ENCODE data around the gene CCL1.
"Not testable (repeated sequence)": the region's sequence is repeated elsewhere in the genome, so short reads cannot be mapped to it uniquely, and the experiment has no call there.

The CCL1 gene

GRCh38 chr17:34357398-34357797, 5.6 kb downstream of the CCL1 start:
- no peak for DNase-seq

DNA sequence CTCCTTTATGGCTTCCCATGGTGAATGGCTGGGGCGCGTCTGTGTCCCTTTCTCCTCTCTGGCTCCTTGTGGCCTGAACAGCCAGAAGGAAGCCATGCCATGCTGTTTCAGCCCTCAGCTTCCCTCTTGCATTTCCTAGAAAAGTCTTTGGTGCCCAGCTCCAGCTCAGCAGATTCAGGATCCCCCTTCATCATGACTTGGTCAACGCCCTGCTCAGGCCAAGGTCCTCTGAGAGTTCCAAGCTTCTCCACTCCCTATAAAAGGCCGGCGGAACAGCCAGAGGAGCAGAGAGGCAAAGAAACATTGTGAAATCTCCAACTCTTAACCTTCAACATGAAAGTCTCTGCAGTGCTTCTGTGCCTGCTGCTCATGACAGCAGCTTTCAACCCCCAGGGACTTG, 6.8 kb downstream of the CCL1 start, which contains the start of gene CCL13:
TSS of gene CCL13 (plus strand) at position 287 of the 400 bp plus-strand sequence. CDS start at position 334, 47 bp downstream.
- DNase-seq: no peak

GRCh38 chr17:34354637-34355036, 8.4 kb downstream of the CCL1 start:
- no peak for DNase-seq

DNA sequence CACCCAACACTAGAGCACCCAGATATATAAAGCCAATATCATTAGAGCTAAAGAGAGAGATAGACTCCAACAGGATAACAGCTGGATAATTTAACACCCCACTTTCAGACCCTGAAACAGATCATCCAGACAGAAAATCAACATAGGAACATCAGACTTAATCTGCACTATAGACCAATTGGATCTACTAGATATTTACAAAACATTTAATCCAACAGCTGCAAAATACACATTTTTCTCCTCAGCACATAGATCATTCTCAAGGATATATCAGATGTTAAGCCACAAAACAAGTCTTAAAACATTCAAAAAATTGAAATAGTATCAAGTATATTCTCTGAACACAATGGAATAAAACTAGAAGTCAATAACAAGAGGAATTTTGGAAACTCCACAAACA, 10.8 kb downstream of the CCL1 start:
- DNase-seq: no peak

- no peak for DNase-seq
Observed at GRCh38 chr17:34351096-34351495, 11.9 kb downstream of the CCL1 start.

DNA sequence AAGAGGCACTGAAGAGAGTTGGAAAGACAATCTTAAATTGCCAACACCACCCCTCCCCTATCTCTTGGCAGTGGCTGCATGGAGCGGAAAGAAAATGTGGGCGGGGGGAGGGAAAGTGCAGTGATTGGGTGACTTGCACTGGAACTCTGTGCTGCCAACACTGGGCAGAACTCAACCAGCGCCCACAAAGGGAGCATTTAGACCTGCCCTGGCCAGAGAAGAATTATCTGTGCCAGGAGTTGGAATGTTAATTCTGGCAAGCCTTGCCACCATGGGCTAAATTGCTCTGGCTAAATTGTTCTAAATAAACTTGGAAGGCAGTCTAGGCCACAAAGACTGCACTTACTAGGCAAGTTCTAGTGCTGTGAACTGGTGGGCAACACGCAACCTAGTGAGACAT, 13.3 kb downstream of the CCL1 start:
- no peak for DNase-seq

DNA sequence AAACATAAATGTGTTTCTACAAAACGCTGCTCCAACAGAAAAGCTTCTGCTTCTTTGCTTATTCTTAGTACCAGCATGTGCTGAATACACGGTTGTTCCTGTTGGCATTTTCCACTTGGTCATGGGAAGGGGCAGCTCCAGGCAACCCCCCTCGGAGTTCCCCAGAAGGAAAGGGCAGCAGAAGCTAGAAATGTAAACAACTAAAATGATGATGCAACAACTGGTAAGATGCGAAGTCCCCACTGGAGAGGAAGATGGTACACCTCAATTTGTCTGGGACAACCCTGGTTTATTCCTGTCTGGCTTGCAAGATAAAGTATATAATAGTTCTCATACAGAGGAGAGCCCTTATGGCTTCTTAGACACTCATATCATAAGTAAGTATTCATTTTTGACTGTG, 16.0 kb downstream of the CCL1 start:
- no peak for DNase-seq

GRCh38 chr17:34341916-34342315, 21.1 kb downstream of the CCL1 start:
- no peak for DNase-seq

GRCh38 chr17:34339138-34339770, 23.8 kb downstream of the CCL1 start:
- DNase-seq: no peak

DNA sequence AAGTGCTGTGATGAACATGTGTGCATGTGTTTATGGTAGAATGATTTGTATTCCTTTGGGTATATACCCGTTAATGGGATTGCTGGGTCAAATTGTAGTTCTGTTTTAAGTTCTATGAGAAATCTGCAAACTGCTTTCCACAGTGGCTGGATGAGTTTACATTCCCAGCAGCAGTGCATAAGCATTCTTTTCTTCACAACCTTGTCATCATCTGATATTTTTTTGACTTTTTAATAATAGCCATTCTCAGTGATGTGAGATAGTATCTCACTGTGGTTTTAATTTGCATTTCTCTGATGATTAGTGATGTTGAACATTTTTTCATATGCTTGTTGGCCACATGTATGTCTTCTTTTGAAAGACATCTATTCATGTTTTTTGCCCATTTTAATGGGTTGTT, 25.3 kb downstream of the CCL1 start:
- DNase-seq: no peak

- not testable (repeated sequence) for DNase-seq
Observed at GRCh38 chr17:34327580-34327979, 35.5 kb downstream of the CCL1 start.

DNA sequence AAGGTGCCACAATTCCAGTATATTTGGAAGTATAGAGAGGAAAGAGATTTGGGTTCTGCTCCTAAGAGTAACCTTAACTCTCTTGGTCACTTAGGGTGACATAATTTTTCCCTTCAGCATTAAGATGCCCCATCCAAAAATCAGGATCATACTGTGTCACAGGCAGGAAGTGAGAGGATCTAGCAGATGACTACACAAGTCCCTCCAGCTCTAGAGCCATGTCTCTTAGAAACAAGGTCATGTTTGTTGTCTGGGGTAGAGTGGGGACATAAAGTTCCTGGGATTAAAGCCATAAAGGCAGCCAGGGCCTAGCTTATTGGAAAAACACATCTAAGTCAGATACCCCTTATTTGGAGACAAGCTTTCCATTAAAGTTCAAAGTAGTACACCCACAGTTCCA, 41.1 kb downstream of the CCL1 start:
- no peak for DNase-seq

GRCh38 chr17:34319039-34319483, 44.0 kb downstream of the CCL1 start, which contains the start of gene CCL8:
Gene CCL8 (plus strand): TSS chr17:34319435. CDS start chr17:34319502, 67 bp downstream.
- no peak for DNase-seq

GRCh38 chr17:34318474-34318873, 44.6 kb downstream of the CCL1 start:
- no peak for DNase-seq

- no peak for DNase-seq
Observed at GRCh38 chr17:34314279-34314678, 48.8 kb downstream of the CCL1 start.

DNA sequence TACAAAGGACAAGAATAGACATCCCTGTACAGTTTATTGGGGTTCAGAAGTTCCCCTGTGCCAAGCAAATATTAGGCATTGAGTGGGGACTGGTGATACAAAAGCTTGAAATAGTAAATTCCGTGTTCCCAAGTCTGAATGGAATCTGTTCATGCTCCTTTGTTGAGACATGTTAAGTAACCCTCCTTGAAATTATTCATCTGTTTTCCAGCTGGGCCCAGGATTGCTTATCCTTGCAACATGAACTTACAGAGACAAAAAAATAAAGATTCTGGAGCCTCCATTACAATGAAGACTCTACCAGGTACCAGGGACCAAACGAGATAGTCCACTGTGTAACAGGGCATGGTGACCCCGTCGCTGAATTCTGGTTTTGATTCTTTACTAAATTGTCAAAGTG, 49.9 kb downstream of the CCL1 start:
- no peak for DNase-seq

- no peak for DNase-seq
Observed at GRCh38 chr17:34312080-34312479, 51.0 kb downstream of the CCL1 start.

DNA sequence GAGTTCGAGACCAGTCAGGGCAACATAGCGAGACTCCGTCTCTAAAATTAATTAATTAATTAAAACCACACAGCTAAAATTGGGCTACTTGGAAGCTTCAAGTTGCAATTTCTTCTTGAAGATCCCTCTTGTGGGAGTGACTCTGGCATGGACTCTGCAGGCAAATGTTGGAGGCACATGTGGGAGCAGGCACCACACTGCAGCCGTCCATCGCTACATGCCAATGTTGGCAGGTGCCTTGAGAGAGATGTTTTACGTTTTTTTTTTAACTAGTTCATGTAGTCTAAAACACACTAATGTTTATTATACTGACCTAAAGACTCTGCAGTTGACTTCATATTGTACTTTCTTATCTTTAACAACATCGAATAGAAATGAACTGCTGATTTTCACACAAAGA, 51.7 kb downstream of the CCL1 start:
- no peak for DNase-seq
